ENCODE data around the gene CA5A. TPM values are rescaled to one million over a fixed set of nuclear protein-coding genes. Genes with fewer than 3 reads are reported as not detected.

The CA5A gene
- total RNA-seq, 4 donors from 2014 or later = not detected

DNA sequence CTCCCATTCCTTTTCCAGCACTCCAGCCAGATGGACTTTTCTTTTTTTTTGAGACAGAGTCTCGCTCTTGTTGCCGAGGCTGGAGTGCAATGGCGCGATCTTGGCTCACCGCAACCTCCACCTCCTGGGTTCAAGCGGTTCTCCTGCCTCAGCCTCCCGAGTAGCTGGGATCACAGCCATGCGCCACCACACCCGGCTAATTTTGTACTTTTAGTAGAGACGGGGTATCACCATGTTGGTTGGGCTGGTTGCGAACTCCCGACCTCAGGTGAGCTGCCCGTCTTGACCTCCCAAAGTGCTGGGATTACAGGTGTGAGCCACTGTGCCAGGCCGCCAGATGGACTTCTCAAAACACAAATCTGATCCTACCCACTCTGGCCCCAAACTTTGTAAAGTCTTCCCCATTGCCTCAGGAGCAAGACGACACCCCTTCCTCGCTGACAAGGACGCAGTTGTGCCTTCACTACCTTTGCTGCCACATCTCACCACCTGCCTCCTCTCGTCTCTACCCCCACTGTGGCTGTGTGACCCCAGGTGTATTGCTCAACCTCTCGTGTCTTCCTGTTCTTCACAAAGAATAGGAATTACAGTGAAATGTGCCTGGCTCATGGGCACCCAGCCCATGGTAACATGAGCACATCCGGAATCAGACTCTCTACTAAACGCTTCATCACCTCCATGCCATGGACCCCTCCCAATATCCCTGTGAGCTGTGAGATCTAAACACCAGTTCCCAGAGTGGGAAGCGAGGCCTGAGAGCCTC, 11.2 kb upstream of the CA5A start:
- Histone ChIP-seq H3K4me1 (peaks cover 4 to 14% of the 10 kb centered on the region in 2 donors), H3K27me3 (no peaks in the 10 kb centered on the region), H3K27ac (no peak overlapping the region), H3K9me3 (no peaks in the 10 kb centered on the region), H3K36me3 (no peaks in the 10 kb centered on the region), H3K4me3 (no peak overlapping the region)
- in situ Hi-C loops (cut with MboI; ENCODE audit: low sequenced_read_pairs in 4 of 4) (no loop called here), intact Hi-C loops (cut with DNase I; ENCODE audit: low total_unique reads) (no loop called here)
- ATAC-seq = no peak
- TF ChIP-seq, protein P1, sequence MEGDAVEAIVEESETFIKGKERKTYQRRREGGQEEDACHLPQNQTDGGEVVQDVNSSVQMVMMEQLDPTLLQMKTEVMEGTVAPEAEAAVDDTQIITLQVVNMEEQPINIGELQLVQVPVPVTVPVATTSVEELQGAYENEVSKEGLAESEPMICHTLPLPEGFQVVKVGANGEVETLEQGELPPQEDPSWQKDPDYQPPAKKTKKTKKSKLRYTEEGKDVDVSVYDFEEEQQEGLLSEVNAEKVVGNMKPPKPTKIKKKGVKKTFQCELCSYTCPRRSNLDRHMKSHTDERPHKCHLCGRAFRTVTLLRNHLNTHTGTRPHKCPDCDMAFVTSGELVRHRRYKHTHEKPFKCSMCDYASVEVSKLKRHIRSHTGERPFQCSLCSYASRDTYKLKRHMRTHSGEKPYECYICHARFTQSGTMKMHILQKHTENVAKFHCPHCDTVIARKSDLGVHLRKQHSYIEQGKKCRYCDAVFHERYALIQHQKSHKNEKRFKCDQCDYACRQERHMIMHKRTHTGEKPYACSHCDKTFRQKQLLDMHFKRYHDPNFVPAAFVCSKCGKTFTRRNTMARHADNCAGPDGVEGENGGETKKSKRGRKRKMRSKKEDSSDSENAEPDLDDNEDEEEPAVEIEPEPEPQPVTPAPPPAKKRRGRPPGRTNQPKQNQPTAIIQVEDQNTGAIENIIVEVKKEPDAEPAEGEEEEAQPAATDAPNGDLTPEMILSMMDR (IDR thresholded peaks at IDR 0.05 in 4 of 5, conservative IDR thresholded peaks at IDR 0.05 in 1 of 5) = no peak
- no peak for TF ChIP-seq POLR2A (IDR thresholded peaks at IDR 0.05)
- DNase-seq = no peak

GRCh38 chr16:87946596-87947347, 10.4 kb upstream of the CA5A start:
- Histone ChIP-seq H3K4me3 (no peak overlapping the region), H3K27me3 (no peaks in the 10 kb centered on the region), H3K9me3 (no peaks in the 10 kb centered on the region), H3K4me1 (peaks cover 0 to 7% of the 10 kb centered on the region in 2 donors), H3K27ac (no peak overlapping the region), H3K36me3 (no peaks in the 10 kb centered on the region)
- in situ Hi-C loops (cut with MboI; ENCODE audit: low sequenced_read_pairs in 4 of 4) (no loop called here), intact Hi-C loops (cut with DNase I; ENCODE audit: low total_unique reads) (no loop called here)
- ATAC-seq (no peak), DNase-seq (no peak)
- TF ChIP-seq POLR2A (IDR thresholded peaks at IDR 0.05) = no peak
- TF ChIP-seq, protein P1 (IDR thresholded peaks at IDR 0.05 in 4 of 5, conservative IDR thresholded peaks at IDR 0.05 in 1 of 5) = no peak

GRCh38 chr16:87945351-87946042, 9.2 kb upstream of the CA5A start:
- intact Hi-C loops (cut with DNase I; ENCODE audit: low total_unique reads) (no loop called here), in situ Hi-C loops (cut with MboI; ENCODE audit: low sequenced_read_pairs in 4 of 4) (no loop called here)
- Histone ChIP-seq H3K27me3 (no peaks in the 10 kb centered on the region), H3K4me1 (peaks cover 0 to 6% of the 10 kb centered on the region in 2 donors), H3K27ac (peak overlapping the region in 2 of 4 donors; percentile 27 to 32), H3K9me3 (no peaks in the 10 kb centered on the region), H3K36me3 (no peaks in the 10 kb centered on the region), H3K4me3 (peak overlapping the region; percentile 27 to 38 (median 35))
- ATAC-seq (peak; percentile 27 to 55), DNase-seq (no peak)
- TF ChIP-seq, protein P1 (IDR thresholded peaks at IDR 0.05 in 4 of 5, conservative IDR thresholded peaks at IDR 0.05 in 1 of 5) = no peak
- peak in 1 of 2 donors; percentile 27 for TF ChIP-seq POLR2A (IDR thresholded peaks at IDR 0.05)

- TF ChIP-seq POLR2A (IDR thresholded peaks at IDR 0.05) = no peak
- TF ChIP-seq, protein P1 (IDR thresholded peaks at IDR 0.05 in 4 of 5, conservative IDR thresholded peaks at IDR 0.05 in 1 of 5) = no peak
- intact Hi-C loops (cut with DNase I; ENCODE audit: low total_unique reads) = no loop called here
- peaks cover 0 to 4% of the 10 kb centered on the region in 2 donors for H3K4me1 ChIP-seq
- in situ Hi-C loops (cut with MboI; ENCODE audit: low sequenced_read_pairs in 4 of 4) = no loop called here
- no peaks in the 10 kb centered on the region for H3K36me3 ChIP-seq
- no peak for DNase-seq
- H3K27ac ChIP-seq = no peak overlapping the region
- H3K4me3 ChIP-seq = no peak overlapping the region
- H3K27me3 ChIP-seq = no peaks in the 10 kb centered on the region
- ATAC-seq = no peak
- H3K9me3 ChIP-seq = no peaks in the 10 kb centered on the region
These were observed 6.4 kb upstream of the CA5A start for GRCh38 chr16:87942680-87943079.

Measured in gastrocnemius medialis (tissue), 4 donors.